Left renal pelvis (tissue), 4 donors: ENCODE measurements around the gene CALHM3. TPM values are rescaled to one million over a fixed set of nuclear protein-coding genes. Genes with fewer than 3 reads are reported as not detected.

ENCODE experiments used
- DNase-seq, 4 donors: peaks; one replicate each; pipeline ENCODE4 v3.0.0-alpha.2; 2013; ENCODE audit warnings: low read depth in 4 of 4, low spot score in 3 of 4
- polyA plus RNA-seq, 4 donors: library from polyadenylated mRNA; unstranded; fragments of 120-200 nt; gene quantifications; one replicate each; pipeline ENCODE4 v1.2.1, GENCODE V29; 2013; ENCODE audit not compliant: insufficient read length in 4 of 4

The CALHM3 gene
- polyA plus RNA-seq, 4 donors, result not detected

DNA sequence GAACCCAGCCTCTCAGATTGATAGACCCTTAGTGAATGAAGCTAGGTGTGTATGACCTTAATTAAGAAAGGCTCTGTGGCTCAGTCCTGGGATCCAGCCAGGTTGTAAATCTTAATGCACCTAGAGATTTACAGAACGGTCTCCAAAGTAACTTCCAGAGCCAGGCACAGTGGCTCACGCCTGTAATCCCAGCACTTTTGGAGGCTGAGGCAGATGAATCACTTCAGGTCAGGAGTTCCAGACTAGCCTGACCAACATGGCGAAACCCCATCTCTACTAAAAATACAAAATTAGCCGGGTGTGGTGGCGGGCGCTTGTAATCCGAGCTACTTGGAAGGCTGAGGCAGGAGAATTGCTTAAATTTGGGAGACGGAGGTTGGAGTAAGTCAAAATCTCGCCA lies 51.2 kb downstream of the CALHM3 start:
- DNase-seq, result no peak

DNA sequence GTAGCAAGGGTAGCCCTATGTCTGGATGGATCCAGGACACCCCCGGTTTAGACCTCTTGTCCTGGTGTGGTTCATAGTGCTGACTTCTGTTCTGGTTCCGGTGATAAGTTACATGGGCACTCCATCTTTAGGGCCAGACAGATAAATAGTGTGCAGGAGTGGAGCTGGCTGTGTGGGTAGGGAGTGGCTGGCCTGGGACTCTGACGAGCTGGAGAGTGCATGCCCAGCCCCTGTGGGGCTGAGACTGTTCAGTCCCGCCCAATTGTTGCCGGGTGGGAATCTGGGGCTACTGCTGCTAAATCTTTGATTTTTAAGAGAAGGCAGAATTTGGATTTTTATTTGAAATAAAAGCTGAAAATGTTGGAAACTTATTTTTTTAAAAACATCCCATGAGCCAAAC lies 55.3 kb downstream of the CALHM3 start:
- DNase-seq, result no peak

Other genes starting within 250 kb of the CALHM3 start
- under 1 TPM in 3 of 4 donors, not detected in 1; 0.14 to 0.20 (median 0.20) TPM for gene RPEL1, start 233.4 kb downstream of the CALHM3 start, polyA plus RNA-seq
- 1 to 10 TPM in 3 of 4 donors, under 1 TPM in 1; 0.70 to 1.5 (median 1.3) TPM for gene INA, start 202.1 kb downstream of the CALHM3 start, polyA plus RNA-seq
- 10 to 100 TPM; 13.7 to 17.1 (median 14.9) TPM for gene PCGF6, start 128.1 kb downstream of the CALHM3 start, polyA plus RNA-seq
- gene TAF5, start 111.3 kb downstream of the CALHM3 start, polyA plus RNA-seq, result 1 to 10 TPM; 7.4 to 8.8 (median 8.1) TPM
- 100 to 1,000 TPM; 155 to 260 (median 219) TPM for gene ATP5MK, start 82.8 kb downstream of the CALHM3 start, polyA plus RNA-seq
- 10 to 100 TPM; 24.6 to 38.4 (median 35.0) TPM for gene PDCD11, start 82.6 kb downstream of the CALHM3 start, polyA plus RNA-seq
- gene CALHM2, start 26.9 kb downstream of the CALHM3 start, polyA plus RNA-seq, result 10 to 100 TPM; 11.8 to 34.7 (median 12.6) TPM
- under 1 TPM; 0.06 to 0.10 (median 0.08) TPM for gene CALHM1, start 20.3 kb downstream of the CALHM3 start, polyA plus RNA-seq
- gene NEURL1, start 14.5 kb upstream of the CALHM3 start, polyA plus RNA-seq, result 1 to 10 TPM in 1 of 4 donors, under 1 TPM in 3; 0.83 to 3.3 (median 0.92) TPM